ENCODE data around the gene REX1BD. TPM values are rescaled to one million over a fixed set of nuclear protein-coding genes. Genes with fewer than 3 reads are reported as not detected.

The REX1BD gene
- total RNA-seq, 2 experiments from 2014 or later: 88.9 to 102 TPM

GRCh38 chr19:18618236-18618635 is 29.6 kb downstream of the REX1BD start:
- Mint-ChIP-seq H3K9me3 (ENCODE audit: low read depth) (no peaks in the 10 kb centered on the region), H3K4me3 (no peak overlapping the region), H3K27ac (no peak overlapping the region), H3K4me1 (no peaks in the 10 kb centered on the region), H3K27me3 (peaks cover 32% of the 10 kb centered on the region), H3K36me3 (no peaks in the 10 kb centered on the region)
- no peak for DNase-seq
- ATAC-seq: no peak
- CTCF ChIA-PET: no interaction called here

DNA sequence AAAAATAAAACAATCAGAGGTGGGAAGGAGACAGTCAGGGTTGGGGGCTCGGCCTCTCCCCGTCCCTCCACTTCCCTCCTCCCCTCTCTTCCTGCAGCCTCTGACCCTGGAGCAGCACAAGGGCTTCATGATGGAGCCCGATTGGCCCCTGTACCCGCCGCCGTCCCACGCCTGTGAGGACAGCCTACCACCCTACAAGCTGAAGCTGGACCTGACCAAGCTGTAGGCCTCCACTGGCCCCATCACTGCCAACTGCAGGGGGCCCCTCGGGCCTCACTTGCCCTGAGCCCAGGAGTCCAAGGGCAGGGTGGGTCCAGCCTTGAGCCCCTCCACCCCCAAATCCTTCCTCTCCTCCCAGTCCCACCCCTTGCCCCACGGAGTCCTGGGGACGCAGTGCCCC is 31.7 kb downstream of the REX1BD start:
- CTCF ChIA-PET: no interaction called here
- DNase-seq (no peak), ATAC-seq (no peak)
- H3K4me3 Mint-ChIP-seq: no peak overlapping the region
- no peak overlapping the region for H3K27ac Mint-ChIP-seq
- H3K27me3 Mint-ChIP-seq: peaks cover 13% of the 10 kb centered on the region
- no peaks in the 10 kb centered on the region for H3K9me3 Mint-ChIP-seq (ENCODE audit: low read depth)
- H3K36me3 Mint-ChIP-seq: no peaks in the 10 kb centered on the region
- H3K4me1 Mint-ChIP-seq: no peaks in the 10 kb centered on the region

- H3K4me3 Mint-ChIP-seq: no peak overlapping the region
- H3K27ac Mint-ChIP-seq: no peak overlapping the region
- H3K4me1 Mint-ChIP-seq: no peaks in the 10 kb centered on the region
- H3K9me3 Mint-ChIP-seq (ENCODE audit: low read depth): no peaks in the 10 kb centered on the region
- DNase-seq (no peak), ATAC-seq (no peak)
- no peaks in the 10 kb centered on the region for H3K36me3 Mint-ChIP-seq
- peaks cover 10% of the 10 kb centered on the region for H3K27me3 Mint-ChIP-seq
- CTCF ChIA-PET: no interaction called here
Observed at GRCh38 chr19:18620902-18621301, 32.3 kb downstream of the REX1BD start.

- Mint-ChIP-seq H3K4me1 (no peaks in the 10 kb centered on the region), H3K27me3 (peaks cover 7% of the 10 kb centered on the region), H3K36me3 (no peaks in the 10 kb centered on the region), H3K9me3 (ENCODE audit: low read depth) (no peaks in the 10 kb centered on the region), H3K4me3 (no peak overlapping the region), H3K27ac (no peak overlapping the region)
- no peak for DNase-seq
- CTCF ChIA-PET: no interaction called here
- ATAC-seq: no peak
Observed at GRCh38 chr19:18626906-18627305, 38.3 kb downstream of the REX1BD start.

DNA sequence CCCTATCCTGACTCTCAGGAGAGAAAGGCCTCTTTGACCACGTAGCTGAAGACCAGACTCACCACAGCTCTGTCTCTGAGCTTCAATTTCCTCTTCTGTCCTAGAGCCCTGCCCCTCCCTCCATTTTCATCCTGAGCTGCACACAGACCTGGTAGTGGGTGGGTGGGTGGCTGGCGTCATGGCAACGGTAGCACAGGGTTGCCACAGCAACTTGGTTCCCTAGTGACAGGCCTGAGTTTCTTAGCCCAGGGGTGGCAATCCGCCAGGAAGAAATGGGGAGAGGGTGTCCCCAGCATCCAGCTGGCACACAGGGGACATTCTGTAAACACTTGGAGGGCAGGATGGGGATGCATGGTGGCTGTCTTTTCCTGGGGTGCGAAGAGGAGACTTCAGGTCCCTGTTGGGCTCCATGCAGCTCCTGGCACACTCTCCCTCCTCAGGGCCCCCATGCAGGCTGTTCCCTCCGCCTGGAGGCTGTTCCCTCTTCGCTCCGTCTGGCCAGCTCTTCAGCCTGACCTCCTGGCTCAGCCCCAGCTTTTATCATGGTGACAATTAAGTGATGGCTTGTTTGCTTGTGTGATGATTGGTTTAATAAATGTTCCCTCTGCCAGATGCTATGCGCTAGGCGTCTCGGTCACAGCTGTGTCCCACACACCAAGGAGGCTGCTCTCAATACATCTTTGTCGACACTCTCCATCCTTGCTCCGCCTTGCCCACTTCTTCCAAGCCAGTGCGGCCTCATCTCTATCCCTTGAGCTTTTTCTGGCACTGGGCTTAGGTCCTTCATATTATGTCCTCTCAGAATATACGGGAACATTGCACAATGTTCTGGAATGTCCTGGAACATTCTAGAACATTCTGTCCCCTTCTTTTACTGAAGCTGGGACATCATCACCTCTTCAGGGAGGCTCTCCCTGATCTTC is 40.8 kb downstream of the REX1BD start:
- Mint-ChIP-seq H3K27ac (no peak overlapping the region), H3K4me1 (no peaks in the 10 kb centered on the region), H3K27me3 (peaks cover 5% of the 10 kb centered on the region), H3K4me3 (no peak overlapping the region), H3K36me3 (no peaks in the 10 kb centered on the region), H3K9me3 (ENCODE audit: low read depth) (no peaks in the 10 kb centered on the region)
- CTCF ChIA-PET: interaction anchor here (1.3 kb wide), 1 partner anchor 109 kb away, joined by 3 read pairs; no protein-coding TSS in a partner anchor
- no peak for DNase-seq
- ATAC-seq: no peak

DNA sequence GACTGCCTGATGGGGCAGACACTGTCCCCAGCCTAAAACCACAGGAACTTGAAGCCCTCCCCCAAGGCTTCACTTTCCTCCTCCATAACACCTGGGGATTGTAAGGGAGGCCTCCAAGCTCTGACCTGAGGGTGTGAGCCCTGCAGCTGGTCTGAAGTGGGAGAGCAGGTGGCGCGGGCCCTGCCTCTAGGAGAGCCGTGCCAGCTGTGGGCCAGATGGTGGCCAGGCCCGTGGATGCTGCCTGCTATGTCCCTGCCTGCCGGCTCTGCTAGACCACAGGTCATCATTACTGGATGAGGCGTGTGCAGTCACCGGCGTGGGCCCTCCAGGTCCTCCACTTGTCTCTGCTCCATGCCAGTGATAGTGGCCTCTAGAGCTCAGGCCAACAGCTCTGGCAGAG is 44.7 kb downstream of the REX1BD start:
- H3K4me3 Mint-ChIP-seq: no peak overlapping the region
- CTCF ChIA-PET: interaction anchor here (0.6 kb wide), 1 partner anchor 9 kb away, joined by 3 read pairs; no protein-coding TSS in a partner anchor
- H3K9me3 Mint-ChIP-seq (ENCODE audit: low read depth): no peaks in the 10 kb centered on the region
- peaks cover 9% of the 10 kb centered on the region for H3K27me3 Mint-ChIP-seq
- ATAC-seq (no peak), DNase-seq (no peak)
- peaks cover 16% of the 10 kb centered on the region for H3K4me1 Mint-ChIP-seq
- H3K27ac Mint-ChIP-seq: no peak overlapping the region
- H3K36me3 Mint-ChIP-seq: peaks cover under 1% of the 10 kb centered on the region

- peaks cover 2% of the 10 kb centered on the region for H3K36me3 Mint-ChIP-seq
- CTCF ChIA-PET: interaction anchor here (0.6 to 1.5 kb wide), 2 partner anchors 156 to 197 kb away, joined by 3 to 5 read pairs; partner anchors contain the start of gene UPF1
- no peaks in the 10 kb centered on the region for H3K9me3 Mint-ChIP-seq (ENCODE audit: low read depth)
- ATAC-seq (no peak), DNase-seq (no peak)
- H3K4me1 Mint-ChIP-seq: peaks cover 17% of the 10 kb centered on the region
- H3K27ac Mint-ChIP-seq: no peak overlapping the region
- peaks cover 7% of the 10 kb centered on the region for H3K27me3 Mint-ChIP-seq
- H3K4me3 Mint-ChIP-seq: no peak overlapping the region
Observed at GRCh38 chr19:18634612-18635297, 46.2 kb downstream of the REX1BD start.

GRCh38 chr19:18635831-18636182 is 47.2 kb downstream of the REX1BD start:
- DNase-seq (no peak), ATAC-seq (no peak)
- Mint-ChIP-seq H3K4me3 (peak overlapping the region; percentile 83), H3K9me3 (ENCODE audit: low read depth) (no peaks in the 10 kb centered on the region), H3K27me3 (peaks cover 7% of the 10 kb centered on the region), H3K27ac (peak overlapping the region; percentile 90), H3K36me3 (peaks cover 2% of the 10 kb centered on the region), H3K4me1 (peaks cover 19% of the 10 kb centered on the region)
- CTCF ChIA-PET: interaction anchor here (1.5 kb wide), 1 partner anchor 196 kb away, joined by 3 read pairs; the partner anchor contains the start of gene UPF1

- Mint-ChIP-seq H3K4me1 (peaks cover 19% of the 10 kb centered on the region), H3K36me3 (peaks cover 2% of the 10 kb centered on the region), H3K4me3 (peak overlapping the region; percentile 83), H3K27ac (peak overlapping the region; percentile 90), H3K27me3 (peaks cover 7% of the 10 kb centered on the region), H3K9me3 (ENCODE audit: low read depth) (no peaks in the 10 kb centered on the region)
- CTCF ChIA-PET: no interaction called here
- peak; percentile 99 for DNase-seq
- ATAC-seq: peak; percentile 94
Observed at GRCh38 chr19:18636183-18636968, 47.8 kb downstream of the REX1BD start.

DNA sequence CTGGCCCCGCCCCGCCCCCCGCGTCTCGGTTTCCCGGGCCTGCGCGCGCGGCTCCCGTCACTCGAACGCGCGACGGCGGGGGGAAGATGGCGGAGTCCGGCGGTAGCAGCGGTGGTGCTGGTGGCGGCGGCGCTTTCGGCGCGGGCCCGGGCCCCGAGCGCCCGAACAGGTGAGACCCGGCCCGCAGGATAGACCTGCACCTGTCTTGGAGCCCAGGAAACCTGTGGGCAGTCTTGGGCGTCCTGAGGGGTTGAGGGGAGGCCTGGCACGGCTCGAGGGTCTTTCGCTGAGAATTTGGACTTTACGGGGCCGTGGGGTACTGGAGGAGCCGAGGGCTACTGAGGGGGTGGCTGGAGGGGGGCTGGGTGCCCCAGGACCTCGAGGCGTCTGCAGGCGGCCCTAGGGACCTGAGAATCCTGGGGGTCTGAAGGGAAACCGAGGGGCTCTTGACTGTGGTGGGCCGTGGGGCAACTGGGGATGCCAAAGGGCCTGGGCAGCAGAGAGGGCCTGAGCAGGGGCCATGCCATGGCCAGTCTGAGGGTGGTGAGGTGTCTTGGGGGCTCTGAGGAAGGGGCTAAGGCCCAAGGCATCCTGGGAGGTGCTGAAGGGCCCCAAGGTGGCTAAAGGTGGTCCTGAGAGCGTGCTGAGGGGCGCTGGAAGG is 48.5 kb downstream of the REX1BD start, which contains the start of gene KLHL26:
Gene KLHL26 (plus strand): TSS at position 60 of the 661 bp plus-strand sequence. CDS start 27 bp downstream, at position 87.
- peaks cover 7% of the 10 kb centered on the region for H3K27me3 Mint-ChIP-seq
- CTCF ChIA-PET: no interaction called here
- peak within 1 kb of the TSS; percentile 90 for H3K27ac Mint-ChIP-seq
- ATAC-seq (no peak), DNase-seq (peak; percentile 44)
- H3K4me1 Mint-ChIP-seq: peaks cover 19% of the 10 kb centered on the region
- no peaks in the 10 kb centered on the region for H3K9me3 Mint-ChIP-seq (ENCODE audit: low read depth)
- peak within 1 kb of the TSS; percentile 83 for H3K4me3 Mint-ChIP-seq
- peaks cover 2% of the 10 kb centered on the region for H3K36me3 Mint-ChIP-seq

- H3K27ac Mint-ChIP-seq: peak overlapping the region; percentile 76
- H3K4me1 Mint-ChIP-seq: peaks cover 19% of the 10 kb centered on the region
- ATAC-seq: no peak
- H3K4me3 Mint-ChIP-seq: peak overlapping the region; percentile 83
- H3K9me3 Mint-ChIP-seq (ENCODE audit: low read depth): no peaks in the 10 kb centered on the region
- peaks cover 7% of the 10 kb centered on the region for H3K27me3 Mint-ChIP-seq
- CTCF ChIA-PET: no interaction called here
- DNase-seq: no peak
- peaks cover 2% of the 10 kb centered on the region for H3K36me3 Mint-ChIP-seq
Observed at GRCh38 chr19:18637673-18638630, 49.4 kb downstream of the REX1BD start.

GRCh38 chr19:18639706-18640243 is 51.2 kb downstream of the REX1BD start:
- peaks cover 2% of the 10 kb centered on the region for H3K36me3 Mint-ChIP-seq
- ATAC-seq (no peak), DNase-seq (no peak)
- H3K27ac Mint-ChIP-seq: no peak overlapping the region
- H3K4me1 Mint-ChIP-seq: peaks cover 23% of the 10 kb centered on the region
- H3K27me3 Mint-ChIP-seq: peaks cover 1% of the 10 kb centered on the region
- no peak overlapping the region for H3K4me3 Mint-ChIP-seq
- CTCF ChIA-PET: interaction anchor here (0.7 kb wide), 1 partner anchor 226 kb away, joined by 3 read pairs; no protein-coding TSS in a partner anchor
- H3K9me3 Mint-ChIP-seq (ENCODE audit: low read depth): no peaks in the 10 kb centered on the region

Data from activated CD8-positive, alpha-beta memory T cell treated with anti-CD3 and anti-CD28 coated beads, Interleukin-2, amount 10 ng/mL, durations not matched to agents 7 days and 5 days (primary cell).